Immature natural killer cell (primary cell): Measurements from ENCODE around the gene KIF6. TPM values are rescaled to one million over a fixed set of nuclear protein-coding genes. Genes with fewer than 3 reads are reported as not detected.
A peak's percentile ranks its signal among the peaks of the same experiment; 100 is the strongest.

Experiments
- DNase-seq, 3 donors: peaks; one replicate each; pipeline ENCODE4 v3.0.0; 2022; ENCODE audit warnings: mixed read lengths in 1 of 3
- H3K27ac Mint-ChIP-seq, 6 donors: one replicate each; pipeline ENCODE4 v1.8.0; 2020; ENCODE audit warnings: mixed read lengths in 6 of 6, mild to moderate bottlenecking in 5 of 6, inconsistent platforms in 4 of 6, moderate library complexity in 3 of 6
- H3K27me3 Mint-ChIP-seq, 3 donors: one replicate each; pipeline ENCODE4 v1.8.0; 2020 to 2021; ENCODE audit warnings: low read depth in 3 of 3, mild to moderate bottlenecking in 3 of 3, mixed read lengths in 3 of 3, moderate library complexity in 3 of 3, inconsistent platforms in 1 of 3
- H3K36me3 Mint-ChIP-seq, 3 donors: one replicate each; pipeline ENCODE4 v1.8.0; 2020; ENCODE audit warnings: mixed read lengths in 3 of 3, inconsistent platforms in 2 of 3, mild to moderate bottlenecking in 2 of 3
- H3K4me1 Mint-ChIP-seq, 2 donors: one replicate each; pipeline ENCODE4 v1.8.0; 2020; ENCODE audit warnings: inconsistent platforms in 2 of 2, mild to moderate bottlenecking in 2 of 2, mixed read lengths in 2 of 2, moderate library complexity in 1 of 2
- H3K4me3 Mint-ChIP-seq, 5 donors: one replicate each; pipeline ENCODE4 v1.8.0; 2020; ENCODE audit warnings: mild to moderate bottlenecking in 5 of 5, mixed read lengths in 5 of 5, inconsistent platforms in 3 of 5, moderate library complexity in 3 of 5
- H3K9me3 Mint-ChIP-seq, 6 donors: one replicate each; pipeline ENCODE4 v1.8.0; 2020; ENCODE audit warnings: mild to moderate bottlenecking in 6 of 6, mixed read lengths in 6 of 6, inconsistent platforms in 4 of 6, moderate library complexity in 3 of 6
- polyA plus RNA-seq, 3 donors: library from polyadenylated mRNA; unstranded; fragments of 300-500 nt; fragmentation: Illumina TruSeq; gene quantifications; one replicate each; pipeline ENCODE4 v1.2.3, GENCODE V29; 2021

Gene KIF6
- polyA plus RNA-seq, 3 donors from 2014 or later, result not detected

DNA sequence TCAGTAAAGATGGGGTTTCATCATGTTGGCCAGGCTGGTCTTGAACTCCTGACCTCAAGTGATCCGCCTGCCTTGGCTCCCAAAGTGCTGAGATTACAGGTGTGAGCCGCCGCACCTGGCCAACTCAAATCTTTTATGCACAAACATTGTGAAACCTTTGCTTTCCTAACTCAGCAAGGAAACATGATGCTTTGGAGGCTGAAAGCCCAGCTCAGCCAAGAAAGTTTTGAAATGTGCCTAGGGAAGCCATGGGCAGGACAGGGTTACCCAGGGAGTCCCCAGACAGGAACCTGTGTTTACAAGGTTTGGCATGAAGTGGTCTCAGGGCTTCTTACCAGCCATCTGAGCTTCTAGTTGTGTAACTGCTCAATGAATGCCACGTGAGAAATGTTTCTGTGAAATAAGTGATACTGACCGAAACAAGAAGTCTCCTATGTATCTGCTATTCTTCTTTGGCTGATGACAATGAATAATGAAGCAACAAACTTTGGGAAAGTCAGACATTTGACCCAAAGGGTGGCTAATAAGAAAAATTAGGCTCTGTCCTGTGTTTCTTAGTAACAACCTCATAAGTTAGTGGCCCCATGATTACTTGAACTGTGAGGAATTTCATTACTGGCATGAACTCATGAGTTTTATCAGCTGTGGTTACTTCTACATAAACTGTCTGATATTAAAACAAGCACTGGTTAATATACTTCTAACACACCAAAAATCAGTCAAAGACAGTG, 163.5 kb downstream of the KIF6 start:
- H3K9me3 Mint-ChIP-seq, result no peaks in the 10 kb centered on the region
- no peaks in the 10 kb centered on the region for H3K36me3 Mint-ChIP-seq
- H3K27me3 Mint-ChIP-seq, result peaks cover 0 to 8% (median 6%) of the 10 kb centered on the region in 3 donors
- no peak for DNase-seq
- no peak overlapping the region for H3K4me3 Mint-ChIP-seq
- H3K27ac Mint-ChIP-seq, result no peak overlapping the region
- H3K4me1 Mint-ChIP-seq, result no peaks in the 10 kb centered on the region

DNA sequence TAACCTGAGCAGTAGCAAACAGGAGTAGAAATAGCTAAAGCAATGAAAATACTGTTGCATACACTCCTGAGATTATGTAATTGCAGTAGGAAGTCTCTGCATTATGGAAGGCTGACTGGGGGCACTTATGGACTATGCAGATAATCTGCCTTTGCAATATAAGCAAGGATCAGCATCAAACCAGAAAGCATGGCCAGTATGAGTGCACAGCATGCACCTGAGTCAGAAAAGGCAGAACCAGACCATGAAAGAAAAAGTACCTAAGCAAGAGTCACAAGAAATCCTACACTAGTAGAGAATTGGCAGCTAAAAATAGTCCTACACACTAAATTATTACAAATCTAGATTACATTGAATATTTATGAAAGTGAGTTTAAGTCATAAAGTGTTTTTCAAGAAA, 164.3 kb downstream of the KIF6 start:
- no peak for DNase-seq
- Mint-ChIP-seq H3K4me1 (no peaks in the 10 kb centered on the region), H3K9me3 (no peaks in the 10 kb centered on the region), H3K27ac (no peak overlapping the region), H3K27me3 (peaks cover 0 to 12% (median 8%) of the 10 kb centered on the region in 3 donors), H3K36me3 (no peaks in the 10 kb centered on the region), H3K4me3 (no peak overlapping the region)

GRCh38 chr6:39558591-39559190, 166.5 kb downstream of the KIF6 start:
- DNase-seq, result no peak
- Mint-ChIP-seq H3K4me1 (no peaks in the 10 kb centered on the region), H3K4me3 (no peak overlapping the region), H3K27ac (no peak overlapping the region), H3K9me3 (no peaks in the 10 kb centered on the region), H3K27me3 (peaks cover 0 to 14% (median 12%) of the 10 kb centered on the region in 3 donors), H3K36me3 (no peaks in the 10 kb centered on the region)

- no peak overlapping the region for H3K27ac Mint-ChIP-seq
- H3K4me3 Mint-ChIP-seq, result no peak overlapping the region
- H3K27me3 Mint-ChIP-seq, result peaks cover 0 to 14% (median 12%) of the 10 kb centered on the region in 3 donors
- no peak for DNase-seq
- H3K36me3 Mint-ChIP-seq, result no peaks in the 10 kb centered on the region
- no peaks in the 10 kb centered on the region for H3K9me3 Mint-ChIP-seq
- H3K4me1 Mint-ChIP-seq, result no peaks in the 10 kb centered on the region
Measured at GRCh38 chr6:39558079-39558478, 167.1 kb downstream of the KIF6 start.

GRCh38 chr6:39555136-39555535, 170.1 kb downstream of the KIF6 start:
- no peaks in the 10 kb centered on the region for H3K4me1 Mint-ChIP-seq
- H3K9me3 Mint-ChIP-seq, result peaks cover 0 to 3% (median 0%) of the 10 kb centered on the region in 6 donors
- H3K36me3 Mint-ChIP-seq, result no peaks in the 10 kb centered on the region
- no peak for DNase-seq
- peaks cover 0 to 13% (median 9%) of the 10 kb centered on the region in 3 donors for H3K27me3 Mint-ChIP-seq
- no peak overlapping the region for H3K27ac Mint-ChIP-seq
- H3K4me3 Mint-ChIP-seq, result no peak overlapping the region

- H3K27me3 Mint-ChIP-seq, result peaks cover under 1 to 15% (median 9%) of the 10 kb centered on the region in 3 donors
- H3K36me3 Mint-ChIP-seq, result no peaks in the 10 kb centered on the region
- no peaks in the 10 kb centered on the region for H3K4me1 Mint-ChIP-seq
- peaks cover 0 to 3% (median 0%) of the 10 kb centered on the region in 6 donors for H3K9me3 Mint-ChIP-seq
- DNase-seq, result no peak
- no peak overlapping the region for H3K27ac Mint-ChIP-seq
- no peak overlapping the region for H3K4me3 Mint-ChIP-seq
Measured at GRCh38 chr6:39553860-39554802, 171.1 kb downstream of the KIF6 start.

DNA sequence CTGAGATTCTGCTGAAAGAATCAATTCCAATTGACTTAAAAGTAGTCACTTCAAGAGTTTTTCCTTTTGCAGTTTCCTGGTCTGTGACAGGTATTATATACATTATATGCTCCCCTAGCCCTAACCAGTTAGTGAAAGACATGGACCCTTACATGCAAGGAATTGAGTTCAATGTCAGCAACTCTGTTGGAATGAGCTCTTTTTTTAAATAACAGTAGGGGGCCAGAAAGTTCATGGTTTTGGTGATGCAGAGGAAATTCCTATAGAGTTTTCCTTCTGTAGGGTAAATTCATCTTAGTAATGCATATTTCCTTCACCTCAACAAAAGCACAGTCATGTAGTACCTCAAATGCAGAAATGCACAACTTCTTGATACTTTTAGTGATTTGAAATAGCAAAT, 172.2 kb downstream of the KIF6 start:
- H3K27me3 Mint-ChIP-seq, result peaks cover 2 to 16% (median 9%) of the 10 kb centered on the region in 3 donors
- no peak overlapping the region for H3K27ac Mint-ChIP-seq
- H3K36me3 Mint-ChIP-seq, result no peaks in the 10 kb centered on the region
- no peak overlapping the region for H3K4me3 Mint-ChIP-seq
- peaks cover 0 to 3% (median 0%) of the 10 kb centered on the region in 6 donors for H3K9me3 Mint-ChIP-seq
- no peaks in the 10 kb centered on the region for H3K4me1 Mint-ChIP-seq
- no peak for DNase-seq

- Mint-ChIP-seq H3K36me3 (no peaks in the 10 kb centered on the region), H3K27ac (peak overlapping the region in 1 of 6 donors; percentile 41), H3K4me1 (no peaks in the 10 kb centered on the region), H3K9me3 (peaks cover 0 to 3% (median 0%) of the 10 kb centered on the region in 6 donors), H3K27me3 (peaks cover 4 to 10% (median 5%) of the 10 kb centered on the region in 3 donors), H3K4me3 (no peak overlapping the region)
- DNase-seq, result no peak
Measured at GRCh38 chr6:39550191-39550590, 175.0 kb downstream of the KIF6 start.

- Mint-ChIP-seq H3K4me1 (no peaks in the 10 kb centered on the region), H3K4me3 (no peak overlapping the region), H3K27me3 (peaks cover 4 to 11% (median 6%) of the 10 kb centered on the region in 3 donors), H3K9me3 (peaks cover 0 to 5% (median 0%) of the 10 kb centered on the region in 6 donors), H3K27ac (no peak overlapping the region), H3K36me3 (no peaks in the 10 kb centered on the region)
- no peak for DNase-seq
Measured at GRCh38 chr6:39546731-39547130, 178.5 kb downstream of the KIF6 start.

DNA sequence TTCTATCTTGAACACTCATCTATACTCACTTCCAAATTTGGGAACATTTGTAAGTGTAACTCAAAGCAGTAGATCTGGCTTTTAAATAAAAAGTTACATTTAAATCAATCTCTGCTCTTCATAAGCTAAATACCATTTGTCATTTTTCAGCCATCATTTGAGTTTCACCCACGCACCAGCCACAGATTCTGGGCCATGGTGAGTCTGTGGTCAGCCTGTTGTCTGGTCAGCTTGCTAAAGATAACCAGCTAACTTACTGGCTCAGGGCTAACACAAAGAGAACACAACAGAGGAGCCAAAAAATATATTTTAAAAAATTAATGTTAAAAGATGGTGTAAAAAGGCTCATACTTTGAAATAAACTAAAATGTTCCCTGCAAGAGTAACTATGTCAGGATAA, 181.3 kb downstream of the KIF6 start:
- H3K36me3 Mint-ChIP-seq, result no peaks in the 10 kb centered on the region
- H3K4me1 Mint-ChIP-seq, result no peaks in the 10 kb centered on the region
- H3K4me3 Mint-ChIP-seq, result no peak overlapping the region
- peaks cover 5 to 8% (median 7%) of the 10 kb centered on the region in 3 donors for H3K27me3 Mint-ChIP-seq
- H3K9me3 Mint-ChIP-seq, result peaks cover 0 to 5% (median 0%) of the 10 kb centered on the region in 6 donors
- DNase-seq, result no peak
- no peak overlapping the region for H3K27ac Mint-ChIP-seq

GRCh38 chr6:39543095-39543494, 182.1 kb downstream of the KIF6 start:
- Mint-ChIP-seq H3K27ac (no peak overlapping the region), H3K4me3 (no peak overlapping the region), H3K36me3 (no peaks in the 10 kb centered on the region), H3K27me3 (peaks cover 5 to 8% (median 7%) of the 10 kb centered on the region in 3 donors), H3K9me3 (peaks cover 0 to 5% (median 0%) of the 10 kb centered on the region in 6 donors), H3K4me1 (no peaks in the 10 kb centered on the region)
- no peak for DNase-seq

DNA sequence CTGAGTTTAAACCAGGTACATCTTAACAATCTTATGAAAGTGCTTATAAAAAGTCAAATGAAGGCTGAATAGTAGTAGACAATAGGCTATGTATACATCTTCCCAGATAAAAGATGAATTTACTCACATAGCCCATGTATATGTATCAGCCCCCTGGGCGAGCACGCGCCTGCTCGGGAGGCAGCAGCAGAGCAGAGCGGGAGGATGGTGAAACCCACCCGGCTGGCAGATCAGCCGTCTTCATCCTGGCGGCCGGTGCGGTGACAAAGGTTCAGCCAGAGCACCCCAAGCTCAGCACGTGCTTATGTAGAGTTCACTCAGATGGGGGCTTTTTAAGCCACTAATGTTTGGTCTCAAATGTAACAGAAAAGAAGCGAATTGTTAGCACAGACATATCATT, 184.8 kb downstream of the KIF6 start:
- Mint-ChIP-seq H3K27me3 (peaks cover 2 to 5% (median 3%) of the 10 kb centered on the region in 3 donors), H3K4me1 (no peaks in the 10 kb centered on the region), H3K9me3 (peaks cover 0 to 5% (median 0%) of the 10 kb centered on the region in 6 donors), H3K36me3 (no peaks in the 10 kb centered on the region), H3K4me3 (no peak overlapping the region), H3K27ac (no peak overlapping the region)
- DNase-seq, result no peak

- Mint-ChIP-seq H3K27ac (no peak overlapping the region), H3K27me3 (peaks cover 2 to 8% (median 7%) of the 10 kb centered on the region in 3 donors), H3K4me3 (no peak overlapping the region)
Measured at GRCh38 chr6:39530201-39530759, 194.9 kb downstream of the KIF6 start.

More at GRCh38 chr6:39530201-39530759, 194.9 kb downstream of the KIF6 start:
- H3K9me3 Mint-ChIP-seq, result no peaks in the 10 kb centered on the region
- no peaks in the 10 kb centered on the region for H3K36me3 Mint-ChIP-seq
- DNase-seq, result no peak
- H3K4me1 Mint-ChIP-seq, result no peaks in the 10 kb centered on the region
